BLaER1 (cell line): ENCODE measurements around the gene NETO2.
"Not testable (repeated sequence)": the region's sequence is repeated elsewhere in the genome, so short reads cannot be mapped to it uniquely, and the experiment has no call there.

ENCODE experiments used
- H3K27ac ChIP-seq: shearing (Covaris generic); formaldehyde crosslinking; 2 replicates; pipeline ENCODE4 v1.8.1; 2022
- H3K27me3 ChIP-seq: shearing (Covaris generic); formaldehyde crosslinking; 2 replicates; pipeline ENCODE4 v1.8.1; 2022
- H3K36me3 ChIP-seq: shearing (Covaris generic); formaldehyde crosslinking; 2 replicates; pipeline ENCODE4 v1.8.1; 2022
- H3K4me1 ChIP-seq: shearing (Covaris generic); formaldehyde crosslinking; 2 replicates; pipeline ENCODE4 v1.8.1; 2022
- H3K4me2 ChIP-seq: shearing (Covaris generic); formaldehyde crosslinking; 2 replicates; pipeline ENCODE4 v1.8.1; 2022
- H3K4me3 ChIP-seq: shearing (Covaris generic); formaldehyde crosslinking; 2 replicates; pipeline ENCODE4 v1.8.1; 2022
- H3K9ac ChIP-seq: shearing (Covaris generic); formaldehyde crosslinking; 2 replicates; pipeline ENCODE4 v1.8.1; 2022
- H3K9me3 ChIP-seq: shearing (Covaris generic); formaldehyde crosslinking; 2 replicates; pipeline ENCODE4 v1.8.1; 2022
- H4K20me1 ChIP-seq: shearing (Covaris generic); formaldehyde crosslinking; 2 replicates; pipeline ENCODE4 v1.8.1; 2022
- Cebpa-rat ChIP-seq: shearing (Covaris generic); IDR thresholded peaks from 2 replicates; pipeline ENCODE4 v1.8.1; 2022

The NETO2 gene

GRCh38 chr16:47065766-47066688 lies 77.7 kb downstream of the NETO2 start:
- no peaks in the 10 kb centered on the region for H4K20me1 ChIP-seq
- no peaks in the 10 kb centered on the region for H3K27me3 ChIP-seq
- H3K9ac ChIP-seq, result no peak overlapping the region
- no peak overlapping the region for H3K4me2 ChIP-seq
- TF ChIP-seq Cebpa-rat, result no peak
- H3K36me3 ChIP-seq, result no peaks in the 10 kb centered on the region
- no peak overlapping the region for H3K27ac ChIP-seq
- H3K4me1 ChIP-seq, result peaks cover 6% of the 10 kb centered on the region
- no peak overlapping the region for H3K4me3 ChIP-seq
- H3K9me3 ChIP-seq, result peaks cover 8% of the 10 kb centered on the region; the same call in 1 of the 2 replicates

- no peak overlapping the region for H3K27ac ChIP-seq
- H3K4me2 ChIP-seq, result no peak overlapping the region
- H3K4me3 ChIP-seq, result no peak overlapping the region
- H3K36me3 ChIP-seq, result no peaks in the 10 kb centered on the region
- peaks cover 8% of the 10 kb centered on the region; the same call in 1 of the 2 replicates for H3K9me3 ChIP-seq
- no peaks in the 10 kb centered on the region for H3K27me3 ChIP-seq
- H3K4me1 ChIP-seq, result peaks cover 6% of the 10 kb centered on the region
- no peak for TF ChIP-seq Cebpa-rat
- H4K20me1 ChIP-seq, result no peaks in the 10 kb centered on the region
- no peak overlapping the region for H3K9ac ChIP-seq
These were observed 79.0 kb downstream of the NETO2 start for GRCh38 chr16:47064775-47065174.

- H3K36me3 ChIP-seq, result no peaks in the 10 kb centered on the region
- no peak for TF ChIP-seq Cebpa-rat
- peaks cover 8% of the 10 kb centered on the region; the same call in 1 of the 2 replicates for H3K9me3 ChIP-seq
- no peak overlapping the region for H3K27ac ChIP-seq
- no peak overlapping the region for H3K9ac ChIP-seq
- no peaks in the 10 kb centered on the region for H4K20me1 ChIP-seq
- no peaks in the 10 kb centered on the region for H3K4me1 ChIP-seq
- no peak overlapping the region for H3K4me3 ChIP-seq
- H3K27me3 ChIP-seq, result no peaks in the 10 kb centered on the region
- H3K4me2 ChIP-seq, result no peak overlapping the region
These were observed 80.6 kb downstream of the NETO2 start for GRCh38 chr16:47063011-47063724.

- Histone ChIP-seq H3K9me3 (peaks cover 8% of the 10 kb centered on the region; the same call in 1 of the 2 replicates), H3K4me3 (no peak overlapping the region), H3K4me2 (no peak overlapping the region), H3K27me3 (no peaks in the 10 kb centered on the region), H3K27ac (no peak overlapping the region), H3K36me3 (no peaks in the 10 kb centered on the region), H4K20me1 (no peaks in the 10 kb centered on the region), H3K9ac (no peak overlapping the region), H3K4me1 (no peaks in the 10 kb centered on the region)
- no peak for TF ChIP-seq Cebpa-rat
These were observed 82.5 kb downstream of the NETO2 start for GRCh38 chr16:47061204-47061603.

- Histone ChIP-seq H3K4me2 (no peak overlapping the region), H3K27me3 (no peaks in the 10 kb centered on the region), H3K9me3 (peaks cover 13% of the 10 kb centered on the region), H4K20me1 (no peaks in the 10 kb centered on the region), H3K27ac (no peak overlapping the region), H3K9ac (no peak overlapping the region), H3K36me3 (no peaks in the 10 kb centered on the region), H3K4me1 (no peaks in the 10 kb centered on the region), H3K4me3 (no peak overlapping the region)
- no peak for TF ChIP-seq Cebpa-rat
These were observed 83.1 kb downstream of the NETO2 start for GRCh38 chr16:47060596-47060995.

- Histone ChIP-seq H3K4me1 (no peaks in the 10 kb centered on the region), H3K27me3 (no peaks in the 10 kb centered on the region), H3K36me3 (no peaks in the 10 kb centered on the region), H4K20me1 (no peaks in the 10 kb centered on the region), H3K4me2 (no peak overlapping the region), H3K9me3 (peaks cover 19% of the 10 kb centered on the region), H3K4me3 (no peak overlapping the region), H3K9ac (no peak overlapping the region), H3K27ac (no peak overlapping the region)
- no peak for TF ChIP-seq Cebpa-rat
These were observed 83.8 kb downstream of the NETO2 start for GRCh38 chr16:47059991-47060390.

GRCh38 chr16:47059130-47059529 lies 84.6 kb downstream of the NETO2 start:
- H4K20me1 ChIP-seq, H3K9ac ChIP-seq, H3K4me3 ChIP-seq, H3K27ac ChIP-seq, H3K36me3 ChIP-seq, H3K4me2 ChIP-seq, H3K27me3 ChIP-seq, H3K4me1 ChIP-seq: not testable (repeated sequence)
- peaks cover 28% of the 10 kb centered on the region for H3K9me3 ChIP-seq

- Histone ChIP-seq H3K4me2 (no peak overlapping the region), H3K4me3 (no peak overlapping the region)
These were observed 85.3 kb downstream of the NETO2 start for GRCh38 chr16:47058295-47059086.

GRCh38 chr16:47057630-47057993 lies 86.1 kb downstream of the NETO2 start:
- Histone ChIP-seq H4K20me1 (no peaks in the 10 kb centered on the region), H3K4me1 (no peaks in the 10 kb centered on the region), H3K27ac (no peak overlapping the region), H3K9ac (no peak overlapping the region), H3K36me3 (no peaks in the 10 kb centered on the region), H3K9me3 (peaks cover 27% of the 10 kb centered on the region), H3K4me3 (no peak overlapping the region), H3K4me2 (no peak overlapping the region), H3K27me3 (no peaks in the 10 kb centered on the region)
- TF ChIP-seq Cebpa-rat, result no peak

More at GRCh38 chr16:47058295-47059086, 85.3 kb downstream of the NETO2 start:
- H3K36me3 ChIP-seq, result no peaks in the 10 kb centered on the region
- H3K4me1 ChIP-seq, result no peaks in the 10 kb centered on the region
- H4K20me1 ChIP-seq, result no peaks in the 10 kb centered on the region
- no peak for TF ChIP-seq Cebpa-rat
- H3K27ac ChIP-seq, result no peak overlapping the region
- H3K9ac ChIP-seq, result no peak overlapping the region
- peaks cover 31% of the 10 kb centered on the region for H3K9me3 ChIP-seq
- H3K27me3 ChIP-seq, result no peaks in the 10 kb centered on the region
